ENCODE data around the gene CD22. TPM values are rescaled to one million over a fixed set of nuclear protein-coding genes. Genes with fewer than 3 reads are reported as not detected.
A peak's percentile ranks its signal among the peaks of the same experiment; 100 is the strongest.

Gene CD22
- total and polyA plus RNA-seq, 2 of the 13 experiments (the other 11 are each of a cell fraction or from before 2014, with no cell fraction given): 0.71 to 1.7 TPM

- no peak for TF ChIP-seq ZBTB40 (IDR thresholded peaks at IDR 0.05)
- TF ChIP-seq ZBTB40 (CRISPR knock-in tag; IDR thresholded peaks at IDR 0.05): no peak
- TF ChIP-seq ZNF275 (CRISPR knock-in tag; IDR thresholded peaks at IDR 0.05; ENCODE audit: borderline replicate concordance): no peak
- TF ChIP-seq ZNF382 (CRISPR knock-in tag; IDR thresholded peaks at IDR 0.05; ENCODE audit: borderline replicate concordance): no peak
- TF ChIP-seq TRAFD1 (CRISPR knock-in tag; IDR thresholded peaks at IDR 0.05; ENCODE audit: borderline replicate concordance): no peak
- peak; percentile 78 for TF ChIP-seq TEAD3 (CRISPR knock-in tag; optimal IDR thresholded peaks at IDR 0.05; ENCODE audit: borderline replicate concordance)
- TF ChIP-seq CEBPZ (IDR thresholded peaks at IDR 0.05; ENCODE audit: low read length): no peak
- no peak for TF ChIP-seq ZNF776 (CRISPR knock-in tag; IDR thresholded peaks at IDR 0.05)
- TF ChIP-seq FOXP4 (CRISPR knock-in tag; IDR thresholded peaks at IDR 0.05): peak; percentile 90
- TF ChIP-seq GATAD2A (CRISPR knock-in tag; IDR thresholded peaks at IDR 0.05): peak; percentile 87
These were observed 19.3 kb upstream of the CD22 start (continued) for GRCh38 chr19:35309481-35310279.

Data from HepG2 (cell line).